ENCODE measurements around the gene RPUSD2. TPM values are rescaled to one million over a fixed set of nuclear protein-coding genes. Genes with fewer than 3 reads are reported as not detected.

Gene RPUSD2
- 12.6 and 13.2 TPM in 2 replicates for total RNA-seq

DNA sequence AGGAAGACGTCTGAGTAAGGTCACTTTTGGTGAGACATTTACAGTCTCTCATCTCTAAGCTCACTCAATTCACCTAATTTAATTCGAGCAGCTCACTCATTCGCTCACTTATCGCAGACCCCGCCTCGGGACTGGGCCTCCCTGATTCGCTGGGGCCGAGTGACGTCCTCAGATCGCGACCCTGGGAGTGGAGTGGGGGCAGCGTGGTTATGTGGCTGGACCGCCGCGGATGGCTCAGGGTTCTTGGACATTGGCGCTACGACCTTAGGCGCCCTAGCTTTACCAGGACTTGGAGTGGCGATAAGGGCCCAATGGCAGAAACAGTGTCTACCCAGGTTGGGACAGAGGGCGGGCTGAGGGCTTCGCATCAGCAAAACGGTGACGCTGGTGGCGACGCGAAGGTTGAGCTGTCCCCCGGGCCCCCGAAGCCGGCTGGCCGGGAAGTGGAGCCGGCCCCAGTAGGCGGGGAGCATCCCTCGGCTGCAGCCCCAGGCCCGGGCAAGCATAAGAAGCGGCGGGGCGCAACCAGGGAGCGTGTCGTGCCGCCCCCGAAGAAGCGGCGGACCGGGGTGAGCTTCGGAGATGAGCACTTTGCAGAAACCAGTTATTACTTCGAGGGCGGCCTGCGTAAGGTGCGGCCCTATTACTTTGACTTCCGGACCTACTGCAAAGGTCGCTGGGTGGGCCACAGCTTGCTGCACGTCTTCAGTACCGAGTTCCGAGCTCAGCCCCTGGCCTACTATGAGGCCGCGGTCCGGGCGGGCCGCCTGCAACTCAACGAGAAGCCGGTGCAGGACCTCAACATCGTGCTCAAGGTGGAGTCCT lies at the start of gene RPUSD2:
TSS of gene RPUSD2 (plus strand) at position 171 of the 825 bp plus-strand sequence. CDS start at position 210, 39 bp downstream.

GRCh38 chr15:40564591-40565332 lies 4.3 kb upstream of the RPUSD2 start, which contains the start of gene CCDC32:
CCDC32 (minus strand) TSS chr15:40565042; CDS start chr15:40563015, 2,027 bp downstream.

DNA sequence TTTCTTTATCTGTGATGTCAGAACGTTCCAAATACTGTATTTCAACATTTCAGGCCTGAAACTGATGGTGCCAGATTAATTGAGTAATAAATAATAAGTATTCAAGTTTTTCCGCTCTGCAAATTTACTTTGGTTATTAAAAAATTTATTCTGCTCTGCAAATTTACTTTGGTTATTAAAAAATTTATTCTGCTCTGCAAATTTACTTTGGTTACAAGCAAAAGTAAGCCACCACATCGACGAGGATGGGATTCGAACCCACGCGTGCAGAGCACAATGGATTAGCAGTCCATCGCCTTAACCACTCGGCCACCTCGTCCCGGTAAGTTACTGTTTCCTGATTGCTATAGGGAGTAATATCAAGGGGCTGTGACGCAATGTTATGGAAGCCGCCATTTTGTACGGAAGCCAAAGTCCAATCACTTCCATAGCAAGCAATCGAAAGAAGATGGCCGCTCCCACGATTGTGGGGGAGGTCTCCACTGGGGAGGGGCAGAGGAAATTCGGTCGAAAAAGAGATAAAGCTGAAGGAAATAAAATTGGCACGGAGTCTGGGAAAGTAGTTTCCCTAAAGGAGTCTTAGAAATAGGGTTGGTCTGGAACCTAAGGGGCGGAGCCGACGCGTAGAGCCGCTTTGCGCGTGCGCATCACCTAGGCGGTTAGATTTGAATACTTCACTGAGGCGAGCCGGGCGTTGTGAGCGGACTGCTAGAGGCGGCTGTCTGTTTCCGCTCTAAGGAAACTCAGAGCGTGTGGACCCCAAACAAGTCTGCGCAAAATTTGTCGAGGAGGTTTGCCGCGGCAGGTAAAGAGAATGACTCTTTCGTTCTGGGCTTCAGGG lies 24.7 kb downstream of the RPUSD2 start, which contains the start of gene KNL1:
TSS of gene KNL1 (plus strand) at position 662 of the 841 bp plus-strand sequence. CDS start 8,683 bp downstream, outside the sequence.

Other genes with a start within 250 kb of the RPUSD2 start
- 5.4 and 15.7 TPM in 2 replicates for gene INAFM2, start 245.6 kb upstream of the RPUSD2 start, total RNA-seq
- 21.2 and 39.2 TPM in 2 replicates for gene CCDC9B, start 228.4 kb upstream of the RPUSD2 start, total RNA-seq
- gene PHGR1, start 218.3 kb upstream of the RPUSD2 start, total RNA-seq: not detected in 2 replicates
- under 0.01 and 2.2 TPM in 2 replicates for gene DISP2, start 211.1 kb upstream of the RPUSD2 start, total RNA-seq
- 12.9 and 81.2 TPM in 2 replicates for gene KNSTRN, start 186.6 kb upstream of the RPUSD2 start, total RNA-seq
- 48.1 and 79.6 TPM in 2 replicates for gene IVD, start 163.5 kb upstream of the RPUSD2 start, total RNA-seq
- 7.3 and 9.6 TPM in 2 replicates for gene BAHD1, start 128.3 kb upstream of the RPUSD2 start, total RNA-seq
- 15.9 and 18.2 TPM in 2 replicates for gene CHST14, start 98.3 kb upstream of the RPUSD2 start, total RNA-seq
- 23.7 and 50.4 TPM in 2 replicates for gene CCDC32, start 4.3 kb upstream of the RPUSD2 start, total RNA-seq
- 1.2 and 28.2 TPM in 2 replicates for gene KNL1, start 24.9 kb downstream of the RPUSD2 start, total RNA-seq
- 1.3 and 4.1 TPM in 2 replicates for gene RAD51, start 125.9 kb downstream of the RPUSD2 start, total RNA-seq
- 16.0 and 17.5 TPM in 2 replicates for gene RMDN3, start 186.0 kb downstream of the RPUSD2 start, total RNA-seq
- 2.0 and 2.2 TPM in 2 replicates for gene GCHFR, start 194.8 kb downstream of the RPUSD2 start, total RNA-seq
- gene C15orf62, start 200.7 kb downstream of the RPUSD2 start, total RNA-seq: 0.15 TPM in 1 of 2 replicates, not detected in the other
- gene ZFYVE19, start 237.8 kb downstream of the RPUSD2 start, total RNA-seq: 19.0 and 25.3 TPM in 2 replicates
- 19.5 and 27.1 TPM in 2 replicates for gene DNAJC17, start 238.2 kb downstream of the RPUSD2 start, total RNA-seq

All from smooth muscle cell of trachea (primary cell).